ENCODE measurements around the gene SPTBN1. TPM values are rescaled to one million over a fixed set of nuclear protein-coding genes. Genes with fewer than 3 reads are reported as not detected.

Gene SPTBN1
- total RNA-seq, 1 experiment from 2014 or later: 146 TPM

GRCh38 chr2:54538537-54538936, 82.4 kb downstream of the SPTBN1 start:
- Histone ChIP-seq H3K27me3 (replicated peaks; ENCODE audit: insufficient read depth, low read depth, low read length, poor library complexity) (no peaks in the 10 kb centered on the region), H3K4me3 (ENCODE audit: low read depth, low read length, poor library complexity, severe bottlenecking) (no peak overlapping the region), H3K36me3 (ENCODE audit: insufficient read depth, low read length, poor library complexity, severe bottlenecking) (no peaks in the 10 kb centered on the region), H3K9me3 (ENCODE audit: low read depth, low read length, poor library complexity, severe bottlenecking) (no peaks in the 10 kb centered on the region), H3K27ac (ENCODE audit: low read depth, low read length, poor library complexity, severe bottlenecking) (no peak overlapping the region), H3K4me1 (ENCODE audit: insufficient read depth, low read length, poor library complexity, severe bottlenecking) (no peaks in the 10 kb centered on the region)
- ChIA-PET POLR2A (ENCODE audit: low non-redundant PET) (no interaction called here), CTCF (no interaction called here)
- TF ChIP-seq EZH2 (IDR thresholded peaks at IDR 0.05; ENCODE audit: borderline replicate concordance, low read depth, low read length, poor library complexity, severe bottlenecking) (no peak), CTCF (conservative IDR thresholded peaks at IDR 0.05; ENCODE audit: low read depth, low read length) (no peak)
- no TSS peak for BruUV-seq (replicated peaks)
- intact Hi-C loops (cut with micrococcal nuclease; ENCODE audit: unreplicated experiment): no loop called here
- no peak for DNase-seq (ENCODE audit: low spot score)

GRCh38 chr2:54539683-54540082, 83.6 kb downstream of the SPTBN1 start:
- Histone ChIP-seq H3K27ac (ENCODE audit: low read depth, low read length, poor library complexity, severe bottlenecking) (no peak overlapping the region), H3K36me3 (ENCODE audit: insufficient read depth, low read length, poor library complexity, severe bottlenecking) (no peaks in the 10 kb centered on the region), H3K27me3 (replicated peaks; ENCODE audit: insufficient read depth, low read depth, low read length, poor library complexity) (no peaks in the 10 kb centered on the region), H3K4me3 (ENCODE audit: low read depth, low read length, poor library complexity, severe bottlenecking) (no peak overlapping the region), H3K9me3 (ENCODE audit: low read depth, low read length, poor library complexity, severe bottlenecking) (no peaks in the 10 kb centered on the region), H3K4me1 (ENCODE audit: insufficient read depth, low read length, poor library complexity, severe bottlenecking) (no peaks in the 10 kb centered on the region)
- no peak for DNase-seq (ENCODE audit: low spot score)
- TF ChIP-seq CTCF (conservative IDR thresholded peaks at IDR 0.05; ENCODE audit: low read depth, low read length) (no peak), EZH2 (IDR thresholded peaks at IDR 0.05; ENCODE audit: borderline replicate concordance, low read depth, low read length, poor library complexity, severe bottlenecking) (no peak)
- no TSS peak for BruUV-seq (replicated peaks)
- intact Hi-C loops (cut with micrococcal nuclease; ENCODE audit: unreplicated experiment): no loop called here
- POLR2A ChIA-PET (ENCODE audit: low non-redundant PET): no interaction called here
- CTCF ChIA-PET: no interaction called here

GRCh38 chr2:54540194-54540593, 84.1 kb downstream of the SPTBN1 start:
- CTCF ChIA-PET: no interaction called here
- H3K4me1 ChIP-seq (ENCODE audit: insufficient read depth, low read length, poor library complexity, severe bottlenecking): no peaks in the 10 kb centered on the region
- H3K36me3 ChIP-seq (ENCODE audit: insufficient read depth, low read length, poor library complexity, severe bottlenecking): no peaks in the 10 kb centered on the region
- intact Hi-C loops (cut with micrococcal nuclease; ENCODE audit: unreplicated experiment): no loop called here
- no peaks in the 10 kb centered on the region for H3K27me3 ChIP-seq (replicated peaks; ENCODE audit: insufficient read depth, low read depth, low read length, poor library complexity)
- no TSS peak for BruUV-seq (replicated peaks)
- no peak overlapping the region for H3K27ac ChIP-seq (ENCODE audit: low read depth, low read length, poor library complexity, severe bottlenecking)
- TF ChIP-seq CTCF (conservative IDR thresholded peaks at IDR 0.05; ENCODE audit: low read depth, low read length) (no peak), EZH2 (IDR thresholded peaks at IDR 0.05; ENCODE audit: borderline replicate concordance, low read depth, low read length, poor library complexity, severe bottlenecking) (no peak)
- no peak overlapping the region for H3K4me3 ChIP-seq (ENCODE audit: low read depth, low read length, poor library complexity, severe bottlenecking)
- no peak for DNase-seq (ENCODE audit: low spot score)
- no peaks in the 10 kb centered on the region for H3K9me3 ChIP-seq (ENCODE audit: low read depth, low read length, poor library complexity, severe bottlenecking)
- POLR2A ChIA-PET (ENCODE audit: low non-redundant PET): no interaction called here

Data from A673 (cell line).